Activated naive CD8-positive, alpha-beta T cell treated with anti-CD3 and anti-CD28 coated beads, Interleukin-2, amount 50 U/mL, for 24 hours (primary cell): ENCODE results near the gene SYCP2.

Experiments
- ATAC-seq: fragments of 150-1000 bp; cut with Tn5 transposase; one replicate; pipeline ENCODE4 v1.10.0; 2021
- DNase-seq: peaks from one replicate; pipeline ENCODE4 v3.0.0; 2021
- H3K27ac Mint-ChIP-seq: one replicate; pipeline ENCODE4 v1.8.0; 2021; ENCODE audit warnings: mild to moderate bottlenecking, mixed read lengths
- H3K27me3 Mint-ChIP-seq: one replicate; pipeline ENCODE4 v1.8.0; 2021; ENCODE audit warnings: mixed read lengths
- H3K36me3 Mint-ChIP-seq: one replicate; pipeline ENCODE4 v1.8.0; 2021; ENCODE audit warnings: low read depth, mixed read lengths
- H3K4me1 Mint-ChIP-seq: one replicate; pipeline ENCODE4 v1.8.0; 2021; ENCODE audit warnings: mixed read lengths
- H3K4me3 Mint-ChIP-seq: one replicate; pipeline ENCODE4 v1.8.0; 2021; ENCODE audit warnings: mild to moderate bottlenecking, moderate library complexity, mixed read lengths
- H3K9me3 Mint-ChIP-seq: one replicate; pipeline ENCODE4 v1.8.0; 2021; ENCODE audit warnings: mixed read lengths

SYCP2 gene

DNA sequence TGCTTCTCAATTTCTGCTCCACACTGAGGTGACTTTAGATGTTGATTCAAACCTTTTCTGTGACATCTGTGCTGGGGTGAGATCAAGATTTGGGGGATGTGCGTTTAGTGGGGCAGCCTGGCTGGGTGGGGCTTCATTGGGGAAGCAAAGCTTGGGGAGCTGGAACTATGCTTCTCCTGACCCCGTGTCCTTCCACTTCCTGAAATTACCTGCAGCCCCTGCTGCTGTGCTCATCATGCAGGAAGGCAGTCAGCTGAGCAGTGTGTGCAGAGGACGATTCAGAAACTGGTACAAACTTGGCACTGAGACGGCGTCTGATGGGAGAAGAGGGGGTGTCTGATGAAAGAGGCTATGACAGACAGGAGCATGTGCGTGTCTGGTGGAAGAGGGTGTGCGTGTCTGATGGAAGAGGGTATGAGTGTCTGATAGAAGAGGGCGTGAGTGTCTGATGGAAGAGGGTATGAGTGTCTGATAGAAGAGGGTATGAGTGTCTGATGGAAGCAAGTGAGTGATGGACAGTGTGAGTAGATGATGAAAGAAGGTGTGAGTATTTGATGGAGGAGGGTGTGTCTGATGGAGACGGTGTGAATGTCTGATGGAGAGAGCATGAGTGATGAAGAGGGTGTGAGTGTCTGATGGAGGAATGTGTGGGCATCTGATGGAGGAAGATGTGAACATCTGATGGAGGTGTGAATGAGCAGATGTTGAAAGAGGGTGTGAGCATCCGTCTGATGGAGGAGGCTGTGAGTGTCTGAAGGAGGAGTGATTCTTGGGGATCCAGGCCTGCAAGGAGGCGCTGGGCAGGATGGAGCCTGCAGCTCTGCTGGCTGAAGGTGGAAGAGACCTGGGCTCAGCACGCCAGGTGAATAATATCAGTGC is 103.4 kb downstream of the SYCP2 start:
- Mint-ChIP-seq H3K4me1 (no peaks in the 10 kb centered on the region), H3K27me3 (peaks cover 18% of the 10 kb centered on the region), H3K9me3 (no peaks in the 10 kb centered on the region), H3K4me3 (no peak overlapping the region), H3K27ac (no peak overlapping the region), H3K36me3 (no peaks in the 10 kb centered on the region)
- ATAC-seq (no peak), DNase-seq (no peak)

DNA sequence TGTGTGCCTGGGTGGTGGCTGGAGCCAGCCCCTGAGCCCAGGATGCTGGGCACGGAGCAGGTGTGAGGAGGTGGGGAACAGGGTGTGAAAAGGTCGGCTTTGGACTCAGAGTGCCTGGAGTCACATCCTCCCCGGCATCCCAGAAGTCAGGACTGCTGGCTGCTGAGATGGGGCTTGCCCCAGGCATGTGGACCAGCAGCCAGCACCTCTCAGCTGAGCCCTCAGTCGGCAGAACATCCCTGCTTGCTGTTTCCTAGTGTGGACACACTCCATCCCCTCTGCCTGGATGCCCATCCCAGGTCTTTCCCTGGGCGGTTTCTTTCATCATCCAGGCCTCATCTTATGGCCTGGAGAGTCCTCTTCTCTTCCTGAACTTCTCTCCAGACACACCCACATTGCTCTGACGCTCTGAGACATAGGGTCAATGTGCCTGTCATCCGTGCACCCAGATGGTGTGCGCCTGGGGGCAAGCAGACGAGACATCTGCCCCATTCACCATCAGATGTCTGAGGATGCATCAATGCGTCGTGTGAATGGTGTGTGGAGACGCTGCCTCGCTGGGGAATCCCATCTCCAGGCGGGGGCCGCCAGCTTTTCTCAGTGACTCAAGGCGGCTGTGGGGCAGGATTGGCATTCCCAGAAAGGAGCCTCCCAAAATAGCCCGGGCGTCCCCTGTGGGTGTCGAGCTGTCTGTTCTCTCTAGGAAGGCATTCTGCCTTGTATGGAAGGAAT is 104.2 kb downstream of the SYCP2 start:
- DNase-seq (no peak), ATAC-seq (no peak)
- Mint-ChIP-seq H3K36me3 (no peaks in the 10 kb centered on the region), H3K4me1 (no peaks in the 10 kb centered on the region), H3K27ac (no peak overlapping the region), H3K27me3 (peaks cover 11% of the 10 kb centered on the region), H3K4me3 (no peak overlapping the region), H3K9me3 (no peaks in the 10 kb centered on the region)

DNA sequence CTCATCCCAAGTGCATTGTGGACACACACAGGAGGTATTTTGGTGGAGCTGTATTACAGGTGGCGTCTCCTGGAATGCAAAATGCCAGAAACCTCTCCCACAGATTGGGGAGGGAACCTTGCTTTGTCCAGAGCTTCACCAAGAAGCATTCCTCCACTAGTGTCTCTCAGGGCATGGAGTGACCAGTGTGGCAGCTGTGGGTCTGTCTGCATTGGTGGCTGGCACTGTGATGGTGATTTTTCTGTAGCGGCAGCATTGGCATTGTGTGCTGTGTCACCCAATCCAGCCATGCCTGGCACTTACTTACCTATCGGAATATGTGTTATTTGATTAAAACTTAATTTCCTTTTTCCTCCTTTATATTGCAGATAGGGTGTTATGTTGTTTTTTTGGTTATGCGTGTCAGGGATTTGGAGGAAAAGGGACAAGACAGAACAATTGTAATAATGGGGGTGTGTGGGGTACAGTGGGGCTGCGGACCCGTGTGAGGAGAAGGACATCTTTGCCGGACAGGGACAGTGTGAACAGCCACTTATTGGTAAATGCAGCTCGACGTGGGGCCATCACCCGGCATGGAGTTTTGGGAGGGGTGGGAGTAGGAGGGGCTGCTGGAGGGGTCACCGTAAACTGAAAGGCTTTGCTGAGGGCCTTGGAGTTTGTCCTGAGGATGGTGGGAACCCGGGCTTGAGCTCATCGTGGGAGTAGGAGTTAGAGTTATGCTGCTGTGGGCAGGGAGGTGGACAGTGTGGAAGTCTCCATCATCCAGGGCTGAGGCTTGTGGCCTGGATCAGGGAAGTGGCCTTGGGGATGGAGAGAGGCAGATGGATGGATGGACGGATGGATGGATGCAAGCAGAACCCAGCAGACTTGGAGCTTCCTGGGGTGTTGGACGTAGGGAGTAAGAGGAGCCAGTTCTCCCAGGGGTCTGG is 105.0 kb downstream of the SYCP2 start:
- Mint-ChIP-seq H3K27me3 (peaks cover 7% of the 10 kb centered on the region), H3K4me1 (no peaks in the 10 kb centered on the region), H3K4me3 (no peak overlapping the region), H3K9me3 (no peaks in the 10 kb centered on the region), H3K27ac (no peak overlapping the region), H3K36me3 (no peaks in the 10 kb centered on the region)
- DNase-seq (no peak), ATAC-seq (no peak)

- Mint-ChIP-seq H3K9me3 (no peaks in the 10 kb centered on the region), H3K27me3 (peaks cover 7% of the 10 kb centered on the region), H3K4me3 (no peak overlapping the region), H3K27ac (no peak overlapping the region), H3K36me3 (no peaks in the 10 kb centered on the region), H3K4me1 (no peaks in the 10 kb centered on the region)
- DNase-seq = no peak
- ATAC-seq = no peak
Observed at GRCh38 chr20:59827138-59828056, 106.0 kb downstream of the SYCP2 start.

GRCh38 chr20:59825944-59826759 is 107.3 kb downstream of the SYCP2 start:
- no peaks in the 10 kb centered on the region for H3K4me1 Mint-ChIP-seq
- H3K9me3 Mint-ChIP-seq = no peaks in the 10 kb centered on the region
- H3K27me3 Mint-ChIP-seq = peaks cover 7% of the 10 kb centered on the region
- no peak overlapping the region for H3K27ac Mint-ChIP-seq
- ATAC-seq (no peak), DNase-seq (no peak)
- H3K36me3 Mint-ChIP-seq = no peaks in the 10 kb centered on the region
- H3K4me3 Mint-ChIP-seq = no peak overlapping the region

DNA sequence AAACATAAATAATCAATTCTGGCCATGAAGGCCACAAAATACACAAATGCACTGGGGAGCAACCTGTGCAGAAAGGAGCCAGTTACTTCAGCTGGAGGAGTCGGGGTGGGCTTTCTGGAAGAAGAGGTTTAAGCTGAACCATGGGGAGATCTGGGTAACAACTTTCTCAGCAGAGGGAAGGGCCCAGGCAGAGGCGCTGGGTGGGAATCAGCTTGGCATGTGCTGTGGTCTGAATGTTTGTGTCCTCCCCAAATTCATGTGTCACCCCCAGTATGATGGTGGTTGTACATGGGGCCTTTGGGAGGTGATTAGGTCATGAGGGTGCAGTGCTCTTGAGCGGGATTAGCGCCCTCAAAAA is 107.9 kb downstream of the SYCP2 start:
- Mint-ChIP-seq H3K9me3 (no peaks in the 10 kb centered on the region), H3K27me3 (peaks cover 7% of the 10 kb centered on the region), H3K27ac (no peak overlapping the region), H3K36me3 (no peaks in the 10 kb centered on the region), H3K4me1 (no peaks in the 10 kb centered on the region), H3K4me3 (no peak overlapping the region)
- DNase-seq = no peak
- no peak for ATAC-seq

DNA sequence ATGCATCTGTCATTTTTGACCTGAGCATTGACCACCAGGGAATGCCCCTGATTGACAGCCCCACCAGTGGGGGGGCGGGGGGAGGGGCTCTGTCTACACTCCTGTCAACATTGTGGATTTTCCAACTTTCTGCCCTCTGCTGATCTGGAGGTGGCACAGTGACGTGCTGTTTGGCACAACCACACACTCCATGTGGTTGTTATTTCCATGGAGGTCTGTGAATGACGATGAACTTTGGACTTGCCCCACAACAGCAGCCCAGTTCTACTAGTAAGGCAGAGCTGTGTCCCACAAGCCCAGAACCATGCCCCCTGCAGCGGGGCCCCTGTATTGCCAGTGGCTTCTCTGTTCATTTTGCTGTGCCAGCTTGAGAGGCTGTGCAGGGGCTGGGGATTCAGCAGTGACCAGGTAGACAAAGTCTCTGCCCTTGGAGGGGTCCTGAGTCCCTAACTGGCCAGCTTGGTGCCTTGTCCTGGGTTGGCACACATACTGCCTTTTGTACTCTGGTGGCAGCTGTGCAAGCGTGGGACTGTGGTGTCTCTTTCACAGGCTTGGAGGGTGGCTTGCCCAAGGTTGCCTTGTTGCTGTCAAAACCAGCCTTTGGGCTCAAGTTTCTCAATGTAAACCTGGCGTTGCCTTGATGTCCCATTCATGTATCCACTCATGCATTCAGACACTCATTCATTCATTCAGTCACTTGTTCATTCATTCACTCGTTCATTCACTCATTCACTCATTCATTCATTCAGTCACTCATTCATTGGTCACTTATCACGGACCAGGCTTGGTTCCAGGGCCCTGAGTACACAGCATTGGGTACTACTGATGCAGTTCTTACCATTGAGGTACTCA is 108.5 kb downstream of the SYCP2 start:
- Mint-ChIP-seq H3K4me3 (no peak overlapping the region), H3K36me3 (no peaks in the 10 kb centered on the region), H3K4me1 (no peaks in the 10 kb centered on the region), H3K27me3 (peaks cover 5% of the 10 kb centered on the region), H3K27ac (no peak overlapping the region), H3K9me3 (no peaks in the 10 kb centered on the region)
- ATAC-seq (no peak), DNase-seq (no peak)

DNA sequence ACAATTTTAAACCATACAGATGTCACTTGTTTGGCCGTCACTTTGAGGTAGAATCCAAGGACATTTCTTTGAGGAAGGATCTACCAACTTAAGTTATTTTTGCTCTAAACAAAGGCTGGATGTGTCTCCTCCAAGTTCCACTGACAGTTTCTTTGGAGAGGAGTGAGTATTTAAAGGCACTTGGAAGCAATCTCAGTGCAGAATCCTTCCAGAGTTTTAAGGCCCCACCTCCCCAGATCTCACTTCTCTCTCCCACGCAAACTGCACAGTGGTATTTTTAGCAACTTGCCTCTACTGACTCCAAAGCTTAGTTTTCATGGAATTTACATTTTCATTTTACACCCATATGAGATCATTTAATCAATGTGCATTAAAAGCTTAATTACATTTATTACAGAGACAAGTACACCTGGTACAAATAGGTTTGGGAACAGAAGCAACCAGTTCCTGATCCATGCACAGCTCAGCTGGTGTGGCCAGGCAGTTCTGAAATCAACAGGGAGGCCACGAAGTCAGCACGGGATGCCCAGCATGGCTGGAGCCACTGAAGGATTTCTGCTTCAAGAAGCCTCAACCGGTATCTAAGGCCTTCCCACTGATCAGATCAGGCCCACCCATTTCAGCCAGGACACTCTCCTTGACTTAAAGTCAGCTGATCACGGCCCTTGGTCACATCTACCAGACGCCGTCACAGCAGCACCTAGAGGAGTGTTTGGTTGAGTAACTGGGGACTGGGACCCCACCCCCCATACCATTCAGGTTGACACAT is 109.8 kb downstream of the SYCP2 start:
- H3K36me3 Mint-ChIP-seq = no peaks in the 10 kb centered on the region
- H3K27me3 Mint-ChIP-seq = peaks cover 4% of the 10 kb centered on the region
- ATAC-seq (no peak), DNase-seq (no peak)
- H3K4me3 Mint-ChIP-seq = no peak overlapping the region
- no peak overlapping the region for H3K27ac Mint-ChIP-seq
- no peaks in the 10 kb centered on the region for H3K4me1 Mint-ChIP-seq
- H3K9me3 Mint-ChIP-seq = no peaks in the 10 kb centered on the region

- Mint-ChIP-seq H3K36me3 (no peaks in the 10 kb centered on the region), H3K4me1 (no peaks in the 10 kb centered on the region), H3K9me3 (no peaks in the 10 kb centered on the region), H3K27me3 (peaks cover 4% of the 10 kb centered on the region), H3K27ac (no peak overlapping the region), H3K4me3 (no peak overlapping the region)
- no peak for DNase-seq
- no peak for ATAC-seq
Observed at GRCh38 chr20:59823030-59823423, 110.4 kb downstream of the SYCP2 start.

- no peak overlapping the region for H3K4me3 Mint-ChIP-seq
- no peaks in the 10 kb centered on the region for H3K9me3 Mint-ChIP-seq
- no peaks in the 10 kb centered on the region for H3K36me3 Mint-ChIP-seq
- ATAC-seq (no peak), DNase-seq (no peak)
- H3K27ac Mint-ChIP-seq = no peak overlapping the region
- H3K4me1 Mint-ChIP-seq = no peaks in the 10 kb centered on the region
- H3K27me3 Mint-ChIP-seq = peaks cover 4% of the 10 kb centered on the region
Observed at GRCh38 chr20:59822291-59823029, 111.0 kb downstream of the SYCP2 start.

- Mint-ChIP-seq H3K27ac (no peak overlapping the region), H3K36me3 (no peaks in the 10 kb centered on the region), H3K4me3 (no peak overlapping the region), H3K4me1 (no peaks in the 10 kb centered on the region), H3K27me3 (peaks cover 4% of the 10 kb centered on the region), H3K9me3 (no peaks in the 10 kb centered on the region)
- no peak for ATAC-seq
- DNase-seq = no peak
Observed at GRCh38 chr20:59821788-59822187, 111.6 kb downstream of the SYCP2 start.
